HG02970 (cell line): ENCODE measurements around the gene GIGYF2.
"Not testable (repeated sequence)": the region's sequence is repeated elsewhere in the genome, so short reads cannot be mapped to it uniquely, and the experiment has no call there.

ENCODE experiments used
- ATAC-seq: cut with Tn5 transposase; IDR thresholded peaks from one replicate; pipeline ENCODE4 v1.9.1; 2021; ENCODE audit warnings: mild to moderate bottlenecking, moderate library complexity, moderate number of reproducible peaks; ENCODE audit not compliant: unreplicated experiment, low FRiP score

GIGYF2 gene

GRCh38 chr2:232688201-232688600 is 8.9 kb upstream of the GIGYF2 start:
- no peak for ATAC-seq

- ATAC-seq = no peak
Observed at GRCh38 chr2:232689152-232689910, 7.8 kb upstream of the GIGYF2 start.

GRCh38 chr2:232691117-232691516 is 6.0 kb upstream of the GIGYF2 start:
- not testable (repeated sequence) for ATAC-seq

- ATAC-seq = no peak
Observed at GRCh38 chr2:232693344-232693743, 3.8 kb upstream of the GIGYF2 start.

GRCh38 chr2:232696609-232697058 is 497 bp upstream of the GIGYF2 start:
- ATAC-seq = no peak

- ATAC-seq = no peak
Observed at GRCh38 chr2:232697807-232698110, 628 bp downstream of the GIGYF2 start.

GRCh38 chr2:232698556-232699091 is 1.5 kb downstream of the GIGYF2 start:
- no peak for ATAC-seq

- ATAC-seq = no peak
Observed at GRCh38 chr2:232699110-232699509, 2.0 kb downstream of the GIGYF2 start.

- no peak for ATAC-seq
Observed at GRCh38 chr2:232700154-232700553, 3.0 kb downstream of the GIGYF2 start.

- no peak for ATAC-seq
Observed at GRCh38 chr2:232707076-232707475, 9.9 kb downstream of the GIGYF2 start.

GRCh38 chr2:232713505-232713904 is 16.4 kb downstream of the GIGYF2 start:
- no peak for ATAC-seq

- no peak for ATAC-seq
Observed at GRCh38 chr2:232714969-232715368, 17.8 kb downstream of the GIGYF2 start.

GRCh38 chr2:232720056-232720455 is 22.9 kb downstream of the GIGYF2 start:
- not testable (repeated sequence) for ATAC-seq

- ATAC-seq = no peak
Observed at GRCh38 chr2:232721261-232721660, 24.1 kb downstream of the GIGYF2 start.

GRCh38 chr2:232721882-232722281 is 24.8 kb downstream of the GIGYF2 start:
- ATAC-seq = no peak

- no peak for ATAC-seq
Observed at GRCh38 chr2:232723027-232723426, 25.9 kb downstream of the GIGYF2 start.

- ATAC-seq = no peak
Observed at GRCh38 chr2:232728785-232729184, 31.7 kb downstream of the GIGYF2 start.

GRCh38 chr2:232731470-232731869 is 34.3 kb downstream of the GIGYF2 start:
- ATAC-seq = no peak

- ATAC-seq = no peak
Observed at GRCh38 chr2:232741294-232741693, 44.2 kb downstream of the GIGYF2 start.

- no peak for ATAC-seq
Observed at GRCh38 chr2:232741972-232742371, 44.8 kb downstream of the GIGYF2 start.

GRCh38 chr2:232744963-232745362 is 47.8 kb downstream of the GIGYF2 start:
- ATAC-seq = no peak

GRCh38 chr2:232748038-232748437 is 50.9 kb downstream of the GIGYF2 start:
- ATAC-seq = no peak
